HG03575 (cell line): ENCODE results near the gene RPRD1B.

Source experiments
- ATAC-seq: cut with Tn5 transposase; IDR thresholded peaks from one replicate; pipeline ENCODE4 v1.9.1; 2021; ENCODE audit not compliant: unreplicated experiment, insufficient number of reproducible peaks, low FRiP score; ENCODE audit errors: extremely low read depth

RPRD1B gene

GRCh38 chr20:38063911-38064530 lies 30.5 kb downstream of the RPRD1B start:
- no peak for ATAC-seq

- no peak for ATAC-seq
Measured at GRCh38 chr20:38065764-38066375, 32.3 kb downstream of the RPRD1B start.

- ATAC-seq: no peak
Measured at GRCh38 chr20:38066969-38067716, 33.6 kb downstream of the RPRD1B start.

- no peak for ATAC-seq
Measured at GRCh38 chr20:38067717-38068365, 34.3 kb downstream of the RPRD1B start.

- ATAC-seq: no peak
Measured at GRCh38 chr20:38072898-38073297, 39.4 kb downstream of the RPRD1B start.

- ATAC-seq: no peak
Measured at GRCh38 chr20:38073307-38074071, 39.9 kb downstream of the RPRD1B start.

GRCh38 chr20:38075161-38075998 lies 41.8 kb downstream of the RPRD1B start:
- ATAC-seq: no peak

GRCh38 chr20:38076548-38076947 lies 43.0 kb downstream of the RPRD1B start:
- ATAC-seq: no peak

- ATAC-seq: no peak
Measured at GRCh38 chr20:38078084-38078483, 44.5 kb downstream of the RPRD1B start.

GRCh38 chr20:38079353-38079752 lies 45.8 kb downstream of the RPRD1B start:
- no peak for ATAC-seq

GRCh38 chr20:38081575-38081974 lies 48.0 kb downstream of the RPRD1B start:
- ATAC-seq: no peak

- no peak for ATAC-seq
Measured at GRCh38 chr20:38082894-38083293, 49.3 kb downstream of the RPRD1B start.

- ATAC-seq: no peak
Measured at GRCh38 chr20:38083338-38084048, 49.9 kb downstream of the RPRD1B start.

GRCh38 chr20:38084425-38084951 lies 50.9 kb downstream of the RPRD1B start:
- ATAC-seq: no peak

- no peak for ATAC-seq
Measured at GRCh38 chr20:38085026-38085425, 51.5 kb downstream of the RPRD1B start.

GRCh38 chr20:38089500-38089899 lies 56.0 kb downstream of the RPRD1B start:
- no peak for ATAC-seq

- ATAC-seq: no peak
Measured at GRCh38 chr20:38090061-38090460, 56.5 kb downstream of the RPRD1B start.
